ENCODE data around the gene SF1.

SF1 gene, protein sequence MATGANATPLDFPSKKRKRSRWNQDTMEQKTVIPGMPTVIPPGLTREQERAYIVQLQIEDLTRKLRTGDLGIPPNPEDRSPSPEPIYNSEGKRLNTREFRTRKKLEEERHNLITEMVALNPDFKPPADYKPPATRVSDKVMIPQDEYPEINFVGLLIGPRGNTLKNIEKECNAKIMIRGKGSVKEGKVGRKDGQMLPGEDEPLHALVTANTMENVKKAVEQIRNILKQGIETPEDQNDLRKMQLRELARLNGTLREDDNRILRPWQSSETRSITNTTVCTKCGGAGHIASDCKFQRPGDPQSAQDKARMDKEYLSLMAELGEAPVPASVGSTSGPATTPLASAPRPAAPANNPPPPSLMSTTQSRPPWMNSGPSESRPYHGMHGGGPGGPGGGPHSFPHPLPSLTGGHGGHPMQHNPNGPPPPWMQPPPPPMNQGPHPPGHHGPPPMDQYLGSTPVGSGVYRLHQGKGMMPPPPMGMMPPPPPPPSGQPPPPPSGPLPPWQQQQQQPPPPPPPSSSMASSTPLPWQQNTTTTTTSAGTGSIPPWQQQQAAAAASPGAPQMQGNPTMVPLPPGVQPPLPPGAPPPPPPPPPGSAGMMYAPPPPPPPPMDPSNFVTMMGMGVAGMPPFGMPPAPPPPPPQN

DNA sequence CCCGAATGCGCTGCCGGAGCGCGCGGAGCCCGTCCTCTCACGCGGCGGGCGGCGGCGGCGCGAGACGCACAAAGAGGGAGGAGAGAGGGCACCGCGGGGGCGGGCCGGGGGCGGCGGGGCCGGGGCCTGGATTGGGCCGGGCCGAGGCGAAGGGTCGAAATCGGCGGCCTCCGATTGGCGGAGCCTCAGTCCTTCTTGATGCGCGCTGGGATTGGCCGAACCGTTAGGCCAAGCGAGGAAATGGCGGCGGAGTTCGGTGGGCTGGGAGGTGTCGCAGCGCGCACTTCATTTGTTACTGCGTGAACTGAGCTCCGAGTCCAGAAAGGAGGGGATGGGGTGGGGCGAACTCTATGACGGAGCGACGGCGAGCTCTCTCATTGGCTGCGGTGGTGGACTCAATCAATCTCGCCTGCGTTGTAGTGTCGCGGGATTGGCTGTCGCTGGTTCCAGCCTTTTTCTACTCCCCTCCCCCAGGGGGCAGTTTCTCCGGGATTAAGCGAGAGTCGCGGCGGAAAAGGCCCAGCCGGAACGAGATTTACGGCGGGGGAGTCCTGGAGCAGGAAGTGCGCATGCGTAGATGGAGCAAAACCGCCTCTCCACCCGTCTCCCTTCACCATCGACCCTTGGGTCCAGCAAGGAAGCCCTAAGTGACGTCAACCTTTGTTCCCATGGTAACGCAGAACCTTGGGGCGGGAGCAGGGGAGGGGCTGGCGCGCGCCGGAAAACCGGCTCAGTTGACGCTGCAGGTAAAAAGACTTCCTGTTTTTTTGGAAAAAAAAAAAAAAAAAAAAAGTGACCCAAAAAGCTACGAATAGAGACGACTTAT is at the start of gene SF1:
Gene SF1 (minus strand): TSS at position 70 of the 826 bp plus-strand sequence. CDS start 150 bp downstream, outside the sequence.
- Histone ChIP-seq H3K79me2 (peaks cover 20% of the 10 kb centered on the region), H3K27me3 (ENCODE audit: control insufficient read depth, insufficient read depth, low read length) (no peaks in the 10 kb centered on the region), H3K4me2 (ENCODE audit: low read length) (peak within 1 kb of the TSS; percentile 79), H3K4me1 (peaks cover 5% of the 10 kb centered on the region), H3K9me3 (ENCODE audit: control insufficient read depth, low read length) (no peaks in the 10 kb centered on the region), H3K27ac (peak within 1 kb of the TSS; percentile 97), H2AFZ (peak within 1 kb of the TSS; percentile 87), H3K9ac (peak within 1 kb of the TSS; percentile 87), H3K4me3 (ENCODE audit: low read depth, low read length) (peak within 1 kb of the TSS; percentile 81), H3K36me3 (ENCODE audit: control insufficient read depth, insufficient read depth, low read length) (no peaks in the 10 kb centered on the region)
- TF ChIP-seq, protein P1, sequence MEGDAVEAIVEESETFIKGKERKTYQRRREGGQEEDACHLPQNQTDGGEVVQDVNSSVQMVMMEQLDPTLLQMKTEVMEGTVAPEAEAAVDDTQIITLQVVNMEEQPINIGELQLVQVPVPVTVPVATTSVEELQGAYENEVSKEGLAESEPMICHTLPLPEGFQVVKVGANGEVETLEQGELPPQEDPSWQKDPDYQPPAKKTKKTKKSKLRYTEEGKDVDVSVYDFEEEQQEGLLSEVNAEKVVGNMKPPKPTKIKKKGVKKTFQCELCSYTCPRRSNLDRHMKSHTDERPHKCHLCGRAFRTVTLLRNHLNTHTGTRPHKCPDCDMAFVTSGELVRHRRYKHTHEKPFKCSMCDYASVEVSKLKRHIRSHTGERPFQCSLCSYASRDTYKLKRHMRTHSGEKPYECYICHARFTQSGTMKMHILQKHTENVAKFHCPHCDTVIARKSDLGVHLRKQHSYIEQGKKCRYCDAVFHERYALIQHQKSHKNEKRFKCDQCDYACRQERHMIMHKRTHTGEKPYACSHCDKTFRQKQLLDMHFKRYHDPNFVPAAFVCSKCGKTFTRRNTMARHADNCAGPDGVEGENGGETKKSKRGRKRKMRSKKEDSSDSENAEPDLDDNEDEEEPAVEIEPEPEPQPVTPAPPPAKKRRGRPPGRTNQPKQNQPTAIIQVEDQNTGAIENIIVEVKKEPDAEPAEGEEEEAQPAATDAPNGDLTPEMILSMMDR (IDR thresholded peaks at IDR 0.05), result no peak

DNA sequence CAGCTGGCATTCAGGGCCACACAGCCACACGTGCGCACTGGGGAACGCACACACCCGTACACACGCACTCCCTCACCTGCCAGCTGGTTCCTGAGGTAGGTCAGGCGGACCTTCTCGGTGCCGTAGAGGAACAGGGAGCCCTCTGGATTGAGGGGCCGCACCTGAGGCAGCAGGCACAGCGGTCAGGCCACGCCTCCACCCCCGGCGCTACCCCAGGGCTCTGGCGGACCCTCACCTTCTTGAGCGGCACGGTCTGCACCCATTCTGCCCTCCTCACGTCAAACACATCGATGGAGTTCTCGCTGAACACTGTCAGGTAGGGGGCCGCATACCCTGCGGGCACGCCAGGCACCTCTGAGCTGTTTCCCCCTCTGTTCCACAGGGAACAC is 49.1 kb upstream of the SF1 start:
- Histone ChIP-seq H3K79me2 (no peaks in the 10 kb centered on the region), H3K36me3 (ENCODE audit: control insufficient read depth, insufficient read depth, low read length) (no peaks in the 10 kb centered on the region), H3K4me2 (ENCODE audit: low read length) (no peak overlapping the region), H2AFZ (no peak overlapping the region), H3K9ac (no peak overlapping the region), H3K4me3 (ENCODE audit: low read depth, low read length) (no peak overlapping the region), H3K4me1 (no peaks in the 10 kb centered on the region), H3K27me3 (ENCODE audit: control insufficient read depth, insufficient read depth, low read length) (no peaks in the 10 kb centered on the region), H3K9me3 (ENCODE audit: control insufficient read depth, low read length) (no peaks in the 10 kb centered on the region), H3K27ac (no peak overlapping the region)
- TF ChIP-seq, protein P1 (IDR thresholded peaks at IDR 0.05), result no peak

DNA sequence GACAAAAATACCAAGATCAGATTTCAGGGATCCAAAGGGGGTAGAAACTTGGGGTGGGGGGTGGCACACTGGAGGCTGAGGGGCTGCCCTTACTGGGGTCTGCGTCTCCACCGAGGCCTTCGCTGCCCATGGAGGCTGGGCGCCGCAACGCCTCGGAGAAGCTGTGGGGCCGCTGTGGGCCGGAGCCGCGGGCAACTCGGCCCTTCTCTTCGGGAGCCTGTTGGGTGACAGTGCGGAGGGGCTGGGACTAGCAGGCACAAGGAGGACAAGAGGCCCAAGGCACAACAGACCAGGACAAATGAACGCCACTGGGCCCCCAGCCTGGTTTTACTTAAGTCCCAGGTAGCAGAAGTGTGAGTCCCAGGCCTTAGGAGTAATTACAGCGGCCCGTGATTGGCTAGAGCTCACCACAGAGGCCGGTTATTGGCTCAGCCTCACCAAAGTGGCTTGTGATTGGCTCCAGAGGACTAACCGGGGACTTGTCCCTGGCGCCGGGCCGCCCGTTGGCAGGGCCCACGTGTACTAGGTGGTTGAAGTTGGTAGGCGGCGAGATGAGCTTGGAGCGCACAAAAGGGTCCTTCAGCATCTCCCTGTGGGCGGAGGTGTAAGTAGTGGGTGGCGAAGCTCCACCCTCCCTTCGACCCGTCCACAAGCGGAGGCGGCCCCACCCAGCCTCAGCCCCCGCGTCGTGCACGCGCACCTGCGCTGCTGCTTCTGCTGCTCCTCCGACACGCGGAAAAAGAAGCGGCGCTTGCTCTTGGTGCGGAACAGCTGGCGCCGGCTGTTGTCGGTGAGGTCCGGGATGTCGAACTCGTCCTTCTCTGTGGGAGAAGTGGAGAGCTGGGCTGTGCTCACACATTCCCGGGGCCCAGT is 48.5 kb upstream of the SF1 start:
- H3K9me3 ChIP-seq (ENCODE audit: control insufficient read depth, low read length), result no peaks in the 10 kb centered on the region
- H3K4me2 ChIP-seq (ENCODE audit: low read length), result no peak overlapping the region
- no peak overlapping the region for H3K4me3 ChIP-seq (ENCODE audit: low read depth, low read length)
- TF ChIP-seq, protein P1 (IDR thresholded peaks at IDR 0.05), result no peak
- H3K27ac ChIP-seq, result no peak overlapping the region
- no peak overlapping the region for H3K9ac ChIP-seq
- H3K4me1 ChIP-seq, result no peaks in the 10 kb centered on the region
- no peaks in the 10 kb centered on the region for H3K79me2 ChIP-seq
- H2AFZ ChIP-seq, result no peak overlapping the region
- no peaks in the 10 kb centered on the region for H3K27me3 ChIP-seq (ENCODE audit: control insufficient read depth, insufficient read depth, low read length)
- no peaks in the 10 kb centered on the region for H3K36me3 ChIP-seq (ENCODE audit: control insufficient read depth, insufficient read depth, low read length)

DNA sequence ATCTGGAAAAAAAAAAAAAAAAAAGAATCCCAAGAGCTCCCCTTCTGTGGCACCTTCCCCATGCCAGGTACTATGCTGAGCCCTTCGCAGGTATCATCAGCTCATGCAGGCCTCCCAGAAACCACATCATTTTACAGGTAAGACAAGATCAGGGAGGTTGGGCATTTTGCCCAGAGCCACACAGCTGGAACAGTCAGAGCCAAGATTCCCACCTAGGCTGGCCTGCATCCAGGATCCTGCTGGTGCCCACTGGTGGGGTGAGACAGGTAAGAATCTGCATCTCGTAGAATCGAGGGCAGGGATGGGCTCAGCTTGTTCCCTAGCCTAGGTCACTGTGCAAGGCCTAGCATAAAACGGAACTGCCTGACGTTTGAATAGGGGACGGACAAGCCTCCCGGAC is 47.7 kb upstream of the SF1 start:
- no peaks in the 10 kb centered on the region for H3K79me2 ChIP-seq
- no peak overlapping the region for H2AFZ ChIP-seq
- no peaks in the 10 kb centered on the region for H3K4me1 ChIP-seq
- no peak overlapping the region for H3K4me2 ChIP-seq (ENCODE audit: low read length)
- H3K27ac ChIP-seq, result no peak overlapping the region
- no peak overlapping the region for H3K4me3 ChIP-seq (ENCODE audit: low read depth, low read length)
- H3K9me3 ChIP-seq (ENCODE audit: control insufficient read depth, low read length), result no peaks in the 10 kb centered on the region
- no peak overlapping the region for H3K9ac ChIP-seq
- no peaks in the 10 kb centered on the region for H3K27me3 ChIP-seq (ENCODE audit: control insufficient read depth, insufficient read depth, low read length)
- no peaks in the 10 kb centered on the region for H3K36me3 ChIP-seq (ENCODE audit: control insufficient read depth, insufficient read depth, low read length)
- TF ChIP-seq, protein P1 (IDR thresholded peaks at IDR 0.05), result no peak
